HG02588 (cell line): ENCODE data around the gene SLC25A41.
"Not testable (repeated sequence)": the region's sequence is repeated elsewhere in the genome, so short reads cannot be mapped to it uniquely, and the experiment has no call there.

Experiments used
- ATAC-seq: cut with Tn5 transposase; IDR thresholded peaks from one replicate; pipeline ENCODE4 v1.9.1; 2021; ENCODE audit warnings: mild to moderate bottlenecking, moderate library complexity; ENCODE audit not compliant: unreplicated experiment

Gene SLC25A41

GRCh38 chr19:6428692-6429418 is 4.7 kb downstream of the SLC25A41 start:
- ATAC-seq = not testable (repeated sequence)

GRCh38 chr19:6427131-6427530 is 6.4 kb downstream of the SLC25A41 start:
- ATAC-seq = no peak

- no peak for ATAC-seq
Observed at GRCh38 chr19:6425732-6426620, 7.6 kb downstream of the SLC25A41 start.

- peak; percentile 82 for ATAC-seq
Observed at GRCh38 chr19:6424939-6425731, 8.4 kb downstream of the SLC25A41 start.

- peak; percentile 3 for ATAC-seq
Observed at GRCh38 chr19:6424195-6424938, 9.2 kb downstream of the SLC25A41 start, which contains the start of gene KHSRP. KHSRP (minus strand) TSS chr19:6424811; CDS start chr19:6424701, 110 bp downstream.

GRCh38 chr19:6423499-6424194 is 9.9 kb downstream of the SLC25A41 start:
- no peak for ATAC-seq

GRCh38 chr19:6421075-6422014 is 12.2 kb downstream of the SLC25A41 start:
- ATAC-seq = no peak

- ATAC-seq = no peak
Observed at GRCh38 chr19:6418562-6418932, 15.0 kb downstream of the SLC25A41 start.

- ATAC-seq = no peak
Observed at GRCh38 chr19:6417713-6418561, 15.6 kb downstream of the SLC25A41 start.

- ATAC-seq = no peak
Observed at GRCh38 chr19:6416658-6417405, 16.7 kb downstream of the SLC25A41 start.

- no peak for ATAC-seq
Observed at GRCh38 chr19:6415591-6416190, 17.9 kb downstream of the SLC25A41 start.

GRCh38 chr19:6414793-6415590 is 18.6 kb downstream of the SLC25A41 start:
- no peak for ATAC-seq

- ATAC-seq = no peak
Observed at GRCh38 chr19:6413721-6414643, 19.6 kb downstream of the SLC25A41 start.

- ATAC-seq = no peak
Observed at GRCh38 chr19:6413291-6413690, 20.3 kb downstream of the SLC25A41 start.
